Rectal smooth muscle tissue (tissue), 1 donor: Measurements from ENCODE around the gene TMEM270.
"Not testable (repeated sequence)": the region's sequence is repeated elsewhere in the genome, so short reads cannot be mapped to it uniquely, and the experiment has no call there.

Experiments used
- H3K27ac ChIP-seq: one replicate; pipeline ENCODE4 v1.7.0; 2013; ENCODE audit warnings: low read depth, low read length, inconsistent platforms
- H3K27me3 ChIP-seq: one replicate; pipeline ENCODE4 v1.7.0; 2013; ENCODE audit warnings: low read length; ENCODE audit not compliant: control insufficient read depth, insufficient read depth
- H3K36me3 ChIP-seq: one replicate; pipeline ENCODE4 v1.7.0; 2013; ENCODE audit warnings: low read length; ENCODE audit not compliant: control insufficient read depth, insufficient read depth
- H3K4me1 ChIP-seq: one replicate; pipeline ENCODE4 v1.7.0; 2013; ENCODE audit warnings: low read length; ENCODE audit not compliant: control insufficient read depth, insufficient read depth
- H3K4me3 ChIP-seq: one replicate; pipeline ENCODE4 v1.7.0; 2013; ENCODE audit warnings: low read length
- H3K9ac ChIP-seq: one replicate; pipeline ENCODE4 v1.7.0; 2013; ENCODE audit warnings: low read length

The TMEM270 gene

GRCh38 chr7:73872056-73872908, 11.3 kb downstream of the TMEM270 start:
- H3K9ac ChIP-seq = no peak overlapping the region
- H3K4me1 ChIP-seq = peaks cover 10% of the 10 kb centered on the region
- H3K36me3 ChIP-seq = no peaks in the 10 kb centered on the region
- H3K27me3 ChIP-seq = no peaks in the 10 kb centered on the region
- H3K27ac ChIP-seq = no peak overlapping the region
- H3K4me3 ChIP-seq = no peak overlapping the region

- no peaks in the 10 kb centered on the region for H3K36me3 ChIP-seq
- H3K4me3 ChIP-seq = no peak overlapping the region
- no peaks in the 10 kb centered on the region for H3K4me1 ChIP-seq
- no peak overlapping the region for H3K9ac ChIP-seq
- H3K27ac ChIP-seq = no peak overlapping the region
- H3K27me3 ChIP-seq = no peaks in the 10 kb centered on the region
These were observed 15.4 kb downstream of the TMEM270 start for GRCh38 chr7:73876361-73876760.

- H3K27ac ChIP-seq = no peak overlapping the region
- H3K27me3 ChIP-seq = peaks cover 2% of the 10 kb centered on the region
- H3K4me3 ChIP-seq = no peak overlapping the region
- H3K4me1 ChIP-seq = no peaks in the 10 kb centered on the region
- no peak overlapping the region for H3K9ac ChIP-seq
- H3K36me3 ChIP-seq = no peaks in the 10 kb centered on the region
These were observed 16.0 kb downstream of the TMEM270 start for GRCh38 chr7:73876973-73877372.

- Histone ChIP-seq H3K4me3 (no peak overlapping the region), H3K27me3 (peaks cover 2% of the 10 kb centered on the region), H3K4me1 (no peaks in the 10 kb centered on the region), H3K9ac (no peak overlapping the region), H3K27ac (no peak overlapping the region), H3K36me3 (no peaks in the 10 kb centered on the region)
These were observed 19.2 kb downstream of the TMEM270 start for GRCh38 chr7:73879977-73880681.

GRCh38 chr7:73880755-73881328, 19.9 kb downstream of the TMEM270 start:
- H3K27ac ChIP-seq = no peak overlapping the region
- H3K4me3 ChIP-seq = no peak overlapping the region

GRCh38 chr7:73881352-73882046, 20.5 kb downstream of the TMEM270 start:
- Histone ChIP-seq H3K4me3 (no peak overlapping the region), H3K36me3 (no peaks in the 10 kb centered on the region), H3K4me1 (peaks cover 7% of the 10 kb centered on the region), H3K27me3 (peaks cover 2% of the 10 kb centered on the region), H3K9ac (no peak overlapping the region), H3K27ac (no peak overlapping the region)

More at GRCh38 chr7:73880755-73881328, 19.9 kb downstream of the TMEM270 start:
- H3K4me1 ChIP-seq = peaks cover under 1% of the 10 kb centered on the region
- H3K36me3 ChIP-seq = no peaks in the 10 kb centered on the region
- H3K9ac ChIP-seq = no peak overlapping the region
- peaks cover 2% of the 10 kb centered on the region for H3K27me3 ChIP-seq

GRCh38 chr7:73882047-73882402, 21.1 kb downstream of the TMEM270 start:
- Histone ChIP-seq H3K9ac (no peak overlapping the region), H3K4me1 (peaks cover 12% of the 10 kb centered on the region), H3K36me3 (no peaks in the 10 kb centered on the region), H3K4me3 (no peak overlapping the region), H3K27ac (no peak overlapping the region), H3K27me3 (peaks cover 2% of the 10 kb centered on the region)

- peaks cover 16% of the 10 kb centered on the region for H3K4me1 ChIP-seq
- not testable (repeated sequence) for H3K9ac ChIP-seq, H3K36me3 ChIP-seq, H3K27ac ChIP-seq, H3K4me3 ChIP-seq, H3K27me3 ChIP-seq
These were observed 24.0 kb downstream of the TMEM270 start for GRCh38 chr7:73884867-73885422.

GRCh38 chr7:73885433-73885974, 24.5 kb downstream of the TMEM270 start:
- Histone ChIP-seq H3K4me1 (peaks cover 16% of the 10 kb centered on the region), H3K27me3 (peaks cover 2% of the 10 kb centered on the region), H3K9ac (no peak overlapping the region), H3K36me3 (no peaks in the 10 kb centered on the region), H3K4me3 (no peak overlapping the region), H3K27ac (no peak overlapping the region)

- Histone ChIP-seq H3K27me3 (peaks cover 2% of the 10 kb centered on the region), H3K4me3 (no peak overlapping the region), H3K9ac (no peak overlapping the region), H3K27ac (peak overlapping the region; percentile 84), H3K36me3 (no peaks in the 10 kb centered on the region), H3K4me1 (peaks cover 16% of the 10 kb centered on the region)
These were observed 25.2 kb downstream of the TMEM270 start for GRCh38 chr7:73885975-73886798.

- Histone ChIP-seq H3K36me3 (no peaks in the 10 kb centered on the region), H3K4me1 (peaks cover 16% of the 10 kb centered on the region), H3K4me3 (no peak overlapping the region), H3K9ac (no peak overlapping the region), H3K27ac (no peak overlapping the region), H3K27me3 (no peaks in the 10 kb centered on the region)
These were observed 26.8 kb downstream of the TMEM270 start for GRCh38 chr7:73887762-73888161.
